Measurements from ENCODE around the gene ICE2. TPM values are rescaled to one million over a fixed set of nuclear protein-coding genes. Genes with fewer than 3 reads are reported as not detected.

ICE2 gene
- total and polyA plus RNA-seq, 2 donors = 18.7 to 123 TPM

- Histone ChIP-seq H3K4me1 (ENCODE audit: insufficient read depth) (peaks cover 2% of the 10 kb centered on the region), H3K36me3 (ENCODE audit: insufficient read depth) (no peaks in the 10 kb centered on the region), H3K27ac (ENCODE audit: low read depth) (no peak overlapping the region), H3K4me3 (ENCODE audit: low read depth, low read length) (no peak overlapping the region)
- WGBS = 33% methylated on average over 3 of the region's 3 CpGs
- no peak for DNase-seq (ENCODE audit: extremely low spot score)
Measured at GRCh38 chr15:60400944-60401343, 78.0 kb downstream of the ICE2 start.

GRCh38 chr15:60399931-60400330, 79.0 kb downstream of the ICE2 start:
- 36% methylated on average over 1 of the region's 1 CpG for WGBS
- no peaks in the 10 kb centered on the region for H3K36me3 ChIP-seq (ENCODE audit: insufficient read depth)
- H3K4me1 ChIP-seq (ENCODE audit: insufficient read depth) = peaks cover 4% of the 10 kb centered on the region
- no peak overlapping the region for H3K4me3 ChIP-seq (ENCODE audit: low read depth, low read length)
- DNase-seq (ENCODE audit: extremely low spot score) = no peak
- peak overlapping the region; percentile 74 for H3K27ac ChIP-seq (ENCODE audit: low read depth)

- WGBS = 33% methylated on average over 21 of the region's 21 CpGs
- Histone ChIP-seq H3K27ac (ENCODE audit: low read depth) (peak overlapping the region; percentile 74), H3K4me1 (ENCODE audit: insufficient read depth) (peaks cover 8% of the 10 kb centered on the region), H3K36me3 (ENCODE audit: insufficient read depth) (no peaks in the 10 kb centered on the region), H3K4me3 (ENCODE audit: low read depth, low read length) (no peak overlapping the region)
- no peak for DNase-seq (ENCODE audit: extremely low spot score)
Measured at GRCh38 chr15:60399246-60399915, 79.6 kb downstream of the ICE2 start.

GRCh38 chr15:60397772-60398445, 81.0 kb downstream of the ICE2 start, which contains the start of gene ANXA2:
ANXA2 (minus strand) TSS chr15:60397986; CDS start chr15:60386075, 11,911 bp downstream.
- peak within 1 kb of the TSS; percentile 98 for H3K4me3 ChIP-seq (ENCODE audit: low read depth, low read length)
- peaks cover 8% of the 10 kb centered on the region for H3K4me1 ChIP-seq (ENCODE audit: insufficient read depth)
- no peaks in the 10 kb centered on the region for H3K36me3 ChIP-seq (ENCODE audit: insufficient read depth)
- no peak for DNase-seq (ENCODE audit: extremely low spot score)
- WGBS = under 1% methylated on average over 53 of the region's 53 CpGs
- peak within 1 kb of the TSS; percentile 98 for H3K27ac ChIP-seq (ENCODE audit: low read depth)

- 1% methylated on average over 37 of the region's 37 CpGs for WGBS
Measured at GRCh38 chr15:60396958-60397771, 81.8 kb downstream of the ICE2 start.

GRCh38 chr15:60396560-60396957, 82.4 kb downstream of the ICE2 start:
- Histone ChIP-seq H3K4me1 (ENCODE audit: insufficient read depth) (peaks cover 8% of the 10 kb centered on the region), H3K4me3 (ENCODE audit: low read depth, low read length) (peak overlapping the region; percentile 98), H3K36me3 (ENCODE audit: insufficient read depth) (no peaks in the 10 kb centered on the region), H3K27ac (ENCODE audit: low read depth) (peak overlapping the region; percentile 98)
- 24% methylated on average over 5 of the region's 5 CpGs for WGBS
- no peak for DNase-seq (ENCODE audit: extremely low spot score)

More at GRCh38 chr15:60396958-60397771, 81.8 kb downstream of the ICE2 start:
- Histone ChIP-seq H3K27ac (ENCODE audit: low read depth) (peak overlapping the region; percentile 98), H3K36me3 (ENCODE audit: insufficient read depth) (no peaks in the 10 kb centered on the region), H3K4me3 (ENCODE audit: low read depth, low read length) (peak overlapping the region; percentile 98), H3K4me1 (ENCODE audit: insufficient read depth) (peaks cover 8% of the 10 kb centered on the region)
- no peak for DNase-seq (ENCODE audit: extremely low spot score)

DNA sequence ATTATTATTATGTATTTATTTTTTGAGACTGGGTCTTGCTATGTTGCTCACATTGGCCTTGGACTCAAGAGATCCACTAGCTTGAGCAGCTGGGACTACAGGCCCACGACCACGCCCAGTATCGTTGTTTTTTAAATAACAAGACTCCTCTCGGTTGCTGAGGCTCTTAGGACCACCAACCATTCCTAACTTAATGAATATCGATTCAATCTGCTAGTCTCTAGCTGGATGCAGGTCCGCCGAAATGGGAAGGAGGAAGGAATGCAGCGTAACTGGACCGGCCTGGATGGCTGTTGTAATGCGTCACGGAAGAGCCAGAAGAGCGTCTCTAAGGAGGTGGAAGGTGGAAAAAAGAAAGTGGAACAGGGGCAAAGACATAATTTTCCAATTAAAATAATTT, 82.8 kb downstream of the ICE2 start:
- WGBS = 64% methylated on average over 12 of the region's 12 CpGs
- H3K36me3 ChIP-seq (ENCODE audit: insufficient read depth) = no peaks in the 10 kb centered on the region
- H3K4me1 ChIP-seq (ENCODE audit: insufficient read depth) = peaks cover 8% of the 10 kb centered on the region
- DNase-seq (ENCODE audit: extremely low spot score) = no peak
- no peak overlapping the region for H3K4me3 ChIP-seq (ENCODE audit: low read depth, low read length)
- H3K27ac ChIP-seq (ENCODE audit: low read depth) = peak overlapping the region; percentile 4

GRCh38 chr15:60395276-60396011, 83.5 kb downstream of the ICE2 start:
- Histone ChIP-seq H3K4me3 (ENCODE audit: low read depth, low read length) (no peak overlapping the region), H3K27ac (ENCODE audit: low read depth) (no peak overlapping the region), H3K36me3 (ENCODE audit: insufficient read depth) (no peaks in the 10 kb centered on the region), H3K4me1 (ENCODE audit: insufficient read depth) (peaks cover 8% of the 10 kb centered on the region)
- WGBS = 82% methylated on average over 9 of the region's 9 CpGs
- DNase-seq (ENCODE audit: extremely low spot score) = no peak

- DNase-seq (ENCODE audit: extremely low spot score) = no peak
- Histone ChIP-seq H3K36me3 (ENCODE audit: insufficient read depth) (no peaks in the 10 kb centered on the region), H3K27ac (ENCODE audit: low read depth) (peak overlapping the region; percentile 48), H3K4me1 (ENCODE audit: insufficient read depth) (peaks cover 8% of the 10 kb centered on the region), H3K4me3 (ENCODE audit: low read depth, low read length) (no peak overlapping the region)
- WGBS = 62% methylated on average over 1 of the region's 1 CpG
Measured at GRCh38 chr15:60394689-60395097, 84.2 kb downstream of the ICE2 start.

GRCh38 chr15:60392986-60393790, 85.8 kb downstream of the ICE2 start:
- DNase-seq (ENCODE audit: extremely low spot score) = peak; percentile 90
- WGBS = 18% methylated on average over 9 of the region's 9 CpGs

DNA sequence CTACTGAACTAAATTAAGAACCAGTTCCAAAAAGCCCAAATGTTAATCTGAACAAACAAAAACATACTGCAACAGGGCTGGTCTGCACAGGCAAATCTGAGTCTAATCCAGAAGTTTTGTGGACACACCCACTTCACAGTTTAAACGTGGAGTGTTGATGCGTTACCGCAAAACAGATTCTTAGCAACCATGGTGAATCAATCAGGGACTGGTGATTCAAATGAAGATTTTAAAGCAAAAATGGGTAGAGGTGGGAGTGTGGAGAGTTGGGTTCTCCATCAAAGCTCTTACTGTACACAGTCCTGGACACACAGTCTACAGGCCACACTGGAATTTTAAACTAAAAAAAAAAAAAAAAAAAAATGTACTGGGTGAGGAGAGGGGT, 86.3 kb downstream of the ICE2 start:
- WGBS = 12% methylated on average over 3 of the region's 3 CpGs
- no peaks in the 10 kb centered on the region for H3K36me3 ChIP-seq (ENCODE audit: insufficient read depth)
- H3K27ac ChIP-seq (ENCODE audit: low read depth) = peak overlapping the region; percentile 71
- peaks cover 8% of the 10 kb centered on the region for H3K4me1 ChIP-seq (ENCODE audit: insufficient read depth)
- H3K4me3 ChIP-seq (ENCODE audit: low read depth, low read length) = no peak overlapping the region
- DNase-seq (ENCODE audit: extremely low spot score) = no peak

More at GRCh38 chr15:60392986-60393790, 85.8 kb downstream of the ICE2 start:
- Histone ChIP-seq H3K36me3 (ENCODE audit: insufficient read depth) (no peaks in the 10 kb centered on the region), H3K27ac (ENCODE audit: low read depth) (peak overlapping the region; percentile 71), H3K4me3 (ENCODE audit: low read depth, low read length) (no peak overlapping the region), H3K4me1 (ENCODE audit: insufficient read depth) (peaks cover 8% of the 10 kb centered on the region)

DNA sequence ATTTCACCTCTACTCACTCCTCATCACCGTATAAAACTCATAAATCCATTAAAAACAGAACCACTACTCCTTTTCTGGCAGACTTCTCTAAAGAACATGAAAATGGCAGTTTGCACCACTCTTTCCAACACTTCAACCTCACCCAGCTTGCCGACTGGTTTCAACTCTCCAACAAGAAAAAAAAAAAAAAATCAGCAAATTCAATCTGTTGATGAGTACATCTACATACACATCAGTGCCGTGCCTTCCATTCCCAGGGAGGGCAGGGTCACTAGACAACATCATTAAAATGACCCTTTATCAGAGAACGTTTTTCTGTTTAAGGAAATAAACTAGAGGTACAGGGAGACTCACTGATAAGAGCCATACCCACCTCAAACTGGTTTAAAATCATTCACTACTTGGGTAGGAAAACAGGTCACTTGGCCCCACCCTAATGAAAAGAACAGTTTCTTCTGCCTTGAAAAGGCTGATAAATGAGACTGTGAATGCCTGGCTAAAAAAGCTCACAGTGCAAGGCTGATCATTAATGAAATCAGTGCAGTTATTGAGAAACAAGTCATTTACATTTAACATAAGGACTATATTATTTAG, 87.1 kb downstream of the ICE2 start:
- Histone ChIP-seq H3K36me3 (ENCODE audit: insufficient read depth) (no peaks in the 10 kb centered on the region), H3K4me3 (ENCODE audit: low read depth, low read length) (no peak overlapping the region), H3K27ac (ENCODE audit: low read depth) (peak overlapping the region; percentile 48), H3K4me1 (ENCODE audit: insufficient read depth) (peaks cover 8% of the 10 kb centered on the region)
- no peak for DNase-seq (ENCODE audit: extremely low spot score)
- WGBS = 29% methylated on average over 4 of the region's 4 CpGs

Measured in urinary bladder (tissue), 4 donors.